Tibial artery (tissue), 4 donors: ENCODE results near the gene PIK3AP1.

ENCODE experiments used
- DNase-seq, 2 donors: peaks; one replicate each; pipeline ENCODE4 v3.0.0-alpha.2; 2019
- H3K27ac ChIP-seq, 2 donors: fragments of 200-600 bp; sonication (generic) in 1 of 2; 1 replicate in 1 of 2; 2 replicates in 1 of 2; pipeline ENCODE4 v1.5.1; 2018 to 2019; ENCODE audit warnings: mild to moderate bottlenecking in 1 of 2
- H3K27me3 ChIP-seq, 2 donors: fragments of 200-600 bp; sonication (generic) in 1 of 2; one replicate each; pipeline versions ENCODE4 v1.5.1 to v1.6.0; 2016 to 2019
- H3K36me3 ChIP-seq, 3 donors: fragments of 200-600 bp; sonication (generic) in 2 of 3; one replicate each; pipeline ENCODE4 v1.5.1; 2016 to 2019; ENCODE audit warnings: mild to moderate bottlenecking in 2 of 3
- H3K4me1 ChIP-seq, 4 donors: fragments of 200-600 bp; sonication (generic) in 2 of 4; 1 replicate in 3 of 4; 2 replicates in 1 of 4; pipeline ENCODE4 v1.5.1; 2016 to 2019
- H3K4me3 ChIP-seq, 2 donors: fragments of 200-600 bp; sonication (generic) in 1 of 2; 1 replicate in 1 of 2; 2 replicates in 1 of 2; pipeline ENCODE4 v1.5.1; 2018 to 2019; ENCODE audit warnings: mild to moderate bottlenecking in 2 of 2
- H3K9me3 ChIP-seq, 3 donors: fragments of 200-600 bp; sonication (generic) in 1 of 3; one replicate each; pipeline ENCODE4 v1.5.1; 2016 to 2019
- intact Hi-C: fragments of 100-400 bp; cut with DNase I; formaldehyde crosslinking; loops from one replicate; pipeline ENCODE4 v1.15.0; 2023; ENCODE audit warnings: low total_unique reads
- TF ChIP-seq, protein P1 (sequence below), 2 experiments: fragments of 200-600 bp in 1 of 2; fragments of 450-650 bp in 1 of 2; IDR thresholded peaks; one replicate each; pipeline ENCODE4 v1.5.1; 2017 to 2019; ENCODE audit warnings: antibody characterized with exemption in 2 of 2, mild to moderate bottlenecking in 1 of 2, moderate library complexity in 1 of 2

Gene PIK3AP1

DNA sequence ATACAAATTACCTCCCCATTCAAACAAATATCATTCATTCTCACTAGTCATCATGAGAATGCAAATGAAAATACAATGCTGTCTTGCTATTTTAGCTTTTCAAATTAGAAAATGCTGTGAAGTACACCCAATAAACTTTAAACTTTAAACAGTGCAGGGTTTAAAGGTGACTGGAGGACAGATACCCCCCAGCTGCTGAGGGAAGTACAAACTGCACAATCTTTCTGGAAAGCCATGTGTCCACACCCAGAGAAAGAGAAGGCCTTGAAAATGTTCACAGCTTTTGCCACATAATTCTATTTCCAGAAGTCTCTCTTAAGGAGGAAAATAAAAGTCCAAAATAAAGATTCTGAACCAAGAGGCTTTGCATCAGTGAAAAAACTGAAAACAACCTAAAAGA lies 56.5 kb downstream of the PIK3AP1 start:
- TF ChIP-seq, protein P1, sequence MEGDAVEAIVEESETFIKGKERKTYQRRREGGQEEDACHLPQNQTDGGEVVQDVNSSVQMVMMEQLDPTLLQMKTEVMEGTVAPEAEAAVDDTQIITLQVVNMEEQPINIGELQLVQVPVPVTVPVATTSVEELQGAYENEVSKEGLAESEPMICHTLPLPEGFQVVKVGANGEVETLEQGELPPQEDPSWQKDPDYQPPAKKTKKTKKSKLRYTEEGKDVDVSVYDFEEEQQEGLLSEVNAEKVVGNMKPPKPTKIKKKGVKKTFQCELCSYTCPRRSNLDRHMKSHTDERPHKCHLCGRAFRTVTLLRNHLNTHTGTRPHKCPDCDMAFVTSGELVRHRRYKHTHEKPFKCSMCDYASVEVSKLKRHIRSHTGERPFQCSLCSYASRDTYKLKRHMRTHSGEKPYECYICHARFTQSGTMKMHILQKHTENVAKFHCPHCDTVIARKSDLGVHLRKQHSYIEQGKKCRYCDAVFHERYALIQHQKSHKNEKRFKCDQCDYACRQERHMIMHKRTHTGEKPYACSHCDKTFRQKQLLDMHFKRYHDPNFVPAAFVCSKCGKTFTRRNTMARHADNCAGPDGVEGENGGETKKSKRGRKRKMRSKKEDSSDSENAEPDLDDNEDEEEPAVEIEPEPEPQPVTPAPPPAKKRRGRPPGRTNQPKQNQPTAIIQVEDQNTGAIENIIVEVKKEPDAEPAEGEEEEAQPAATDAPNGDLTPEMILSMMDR (IDR thresholded peaks at IDR 0.05), result no peak
- no peak for DNase-seq
- no peak overlapping the region for H3K27ac ChIP-seq
- H3K36me3 ChIP-seq, result no peaks in the 10 kb centered on the region
- intact Hi-C loops, result loop anchor here (5.0 kb wide), 1 partner anchor 929 kb away; no protein-coding TSS in a partner anchor
- H3K4me3 ChIP-seq, result no peak overlapping the region
- H3K4me1 ChIP-seq, result no peaks in the 10 kb centered on the region
- H3K27me3 ChIP-seq, result no peaks in the 10 kb centered on the region
- H3K9me3 ChIP-seq, result no peaks in the 10 kb centered on the region

DNA sequence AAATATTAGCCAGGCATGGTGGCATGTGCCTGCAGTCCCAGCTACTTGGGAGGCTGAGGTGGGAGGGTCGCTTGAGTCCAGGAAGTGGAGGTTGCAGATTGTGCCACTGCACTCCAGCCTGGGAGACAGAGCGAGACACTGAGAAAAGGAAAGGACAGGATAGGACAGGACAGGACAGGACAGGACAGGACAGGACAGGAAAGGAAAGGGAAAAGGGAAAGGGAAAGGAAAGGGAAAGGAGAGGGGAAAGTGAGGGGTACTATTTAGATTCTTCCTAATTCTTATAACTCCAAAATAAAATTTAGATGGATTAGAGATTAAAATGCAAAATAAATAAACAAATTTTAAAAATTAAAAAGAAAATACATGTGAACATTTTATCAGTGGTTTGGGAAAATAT lies 58.7 kb downstream of the PIK3AP1 start:
- TF ChIP-seq, protein P1 (IDR thresholded peaks at IDR 0.05), result no peak
- no peaks in the 10 kb centered on the region for H3K4me1 ChIP-seq
- no peak overlapping the region for H3K4me3 ChIP-seq
- DNase-seq, result no peak
- H3K9me3 ChIP-seq, result no peaks in the 10 kb centered on the region
- no peaks in the 10 kb centered on the region for H3K27me3 ChIP-seq
- intact Hi-C loops, result loop anchor here (5.0 kb wide), 1 partner anchor 931 kb away; no protein-coding TSS in a partner anchor
- no peaks in the 10 kb centered on the region for H3K36me3 ChIP-seq
- H3K27ac ChIP-seq, result no peak overlapping the region

DNA sequence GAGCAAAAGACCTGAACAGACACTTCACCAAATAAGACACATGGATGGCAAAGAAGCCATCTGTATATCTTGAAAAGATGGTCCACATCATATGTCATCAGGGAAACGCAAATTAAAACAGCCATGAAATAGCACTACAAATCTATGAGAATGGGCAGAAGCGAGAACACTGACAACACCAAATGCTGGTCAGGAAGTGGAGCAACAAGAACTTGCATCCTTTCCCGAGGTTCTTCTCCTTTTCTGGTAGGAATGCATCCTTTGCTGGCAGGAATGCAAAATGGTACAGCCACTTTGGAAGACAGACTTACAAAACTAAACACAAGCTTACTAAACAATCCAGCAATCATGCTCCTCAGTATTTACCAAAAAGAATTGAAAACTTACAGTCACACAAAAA lies 60.0 kb downstream of the PIK3AP1 start:
- TF ChIP-seq, protein P1 (IDR thresholded peaks at IDR 0.05), result no peak
- intact Hi-C loops, result loop anchor here (5.0 kb wide), 1 partner anchor 932 kb away; no protein-coding TSS in a partner anchor
- Histone ChIP-seq H3K27ac (no peak overlapping the region), H3K9me3 (no peaks in the 10 kb centered on the region), H3K27me3 (no peaks in the 10 kb centered on the region), H3K4me3 (no peak overlapping the region), H3K4me1 (no peaks in the 10 kb centered on the region), H3K36me3 (no peaks in the 10 kb centered on the region)
- no peak for DNase-seq

DNA sequence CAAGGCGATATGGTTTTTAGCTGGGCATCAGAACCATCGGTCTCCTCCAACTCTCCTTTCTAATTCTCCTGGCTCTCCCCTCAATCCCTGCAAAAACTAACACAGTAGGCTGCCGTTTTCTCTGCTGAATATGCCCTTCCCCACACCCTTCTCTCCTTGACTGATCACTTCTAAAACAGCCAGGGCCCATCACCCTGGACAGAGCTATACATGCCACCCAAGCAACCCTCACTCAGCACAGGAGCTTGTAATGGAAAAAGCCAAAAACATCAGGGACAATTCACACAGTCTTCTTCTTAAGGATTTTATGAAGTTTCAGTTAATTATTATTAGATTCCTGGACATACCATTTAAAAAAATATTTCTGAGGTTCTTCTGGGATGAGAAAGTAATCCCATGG lies 61.5 kb downstream of the PIK3AP1 start:
- Histone ChIP-seq H3K27ac (no peak overlapping the region), H3K9me3 (no peaks in the 10 kb centered on the region), H3K27me3 (no peaks in the 10 kb centered on the region), H3K36me3 (no peaks in the 10 kb centered on the region), H3K4me1 (no peaks in the 10 kb centered on the region), H3K4me3 (no peak overlapping the region)
- TF ChIP-seq, protein P1 (IDR thresholded peaks at IDR 0.05), result no peak
- DNase-seq, result no peak
- intact Hi-C loops, result no loop called here

DNA sequence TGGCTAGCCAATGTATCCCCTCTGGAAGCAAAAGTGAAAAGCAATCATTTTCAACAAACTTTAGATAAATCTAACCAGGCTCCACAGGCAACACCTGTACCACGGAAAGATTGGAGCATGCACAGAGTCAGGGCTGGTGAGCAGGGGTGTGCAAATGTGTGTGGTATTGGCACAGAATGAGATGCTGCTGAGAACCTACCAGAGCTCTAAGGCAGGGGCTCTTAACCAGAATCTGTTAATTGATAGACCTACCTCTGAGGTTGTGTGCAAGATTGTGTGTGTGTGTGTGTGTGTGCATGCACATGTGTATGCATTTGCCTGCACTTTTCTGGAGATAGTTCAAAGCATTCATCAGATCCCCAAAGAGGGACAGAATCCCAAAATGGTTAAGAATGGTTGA lies 62.9 kb downstream of the PIK3AP1 start:
- H3K27ac ChIP-seq, result no peak overlapping the region
- H3K27me3 ChIP-seq, result no peaks in the 10 kb centered on the region

More for the DNA sequence above, 62.9 kb downstream of the PIK3AP1 start:
- TF ChIP-seq, protein P1 (IDR thresholded peaks at IDR 0.05), result no peak
- no peak for DNase-seq
- Histone ChIP-seq H3K36me3 (no peaks in the 10 kb centered on the region), H3K9me3 (no peaks in the 10 kb centered on the region), H3K4me1 (no peaks in the 10 kb centered on the region), H3K4me3 (no peak overlapping the region)
- intact Hi-C loops, result no loop called here
